Measurements from ENCODE around the gene ARHGEF28.

DNA sequence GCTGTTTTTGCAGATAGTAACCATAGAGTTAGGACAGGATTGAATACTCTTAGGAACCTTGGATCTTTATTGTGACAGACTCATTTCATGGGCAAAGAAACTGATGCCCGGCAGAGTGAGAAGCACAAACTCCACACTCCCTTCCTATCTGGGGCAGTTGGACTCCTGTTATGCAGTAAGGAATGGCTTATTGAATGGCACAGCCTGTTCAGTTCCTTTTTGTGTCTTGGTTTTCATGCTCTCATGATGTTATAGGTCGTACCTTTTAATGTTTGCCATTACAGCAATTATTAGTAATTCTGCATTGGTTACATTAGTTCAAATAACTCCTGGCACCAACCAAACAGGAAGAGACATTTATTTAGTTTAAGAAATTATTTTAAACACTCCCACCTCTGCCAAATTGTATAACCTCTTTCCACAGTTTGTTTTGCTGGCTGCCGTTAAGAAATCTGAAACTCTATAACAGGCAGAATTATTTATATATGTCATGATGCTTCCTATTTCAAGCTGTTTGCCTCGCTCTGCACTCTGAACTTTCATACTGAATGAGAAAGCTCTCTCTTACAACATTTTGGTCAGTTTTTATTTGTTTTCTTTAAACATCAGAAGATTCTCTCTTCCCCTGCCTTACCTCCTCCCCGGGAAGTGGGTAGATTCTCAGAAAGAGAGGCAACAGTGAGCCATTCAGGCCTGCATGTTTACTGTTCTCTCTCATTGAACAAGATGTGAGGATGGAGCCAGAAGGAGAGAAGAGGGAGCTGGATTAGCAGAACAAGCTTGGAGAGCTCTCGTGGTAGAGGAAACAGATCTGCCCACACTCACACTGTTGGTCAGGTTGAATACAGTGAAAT lies 144.4 kb downstream of the ARHGEF28 start:
- TF ChIP-seq CTCF (IDR thresholded peaks at IDR 0.05; ENCODE audit: insufficient read depth, low read length) (no peak), REST (IDR thresholded peaks at IDR 0.05; ENCODE audit: insufficient replicate concordance, low read depth) (no peak), SPI1 (IDR thresholded peaks at IDR 0.05; ENCODE audit: borderline replicate concordance, low read depth) (no peak), GABPA (IDR thresholded peaks at IDR 0.05; ENCODE audit: low read depth) (no peak)

All from HL-60 (cell line).